ENCODE measurements around the gene PPP1R9B. TPM values are rescaled to one million over a fixed set of nuclear protein-coding genes. Genes with fewer than 3 reads are reported as not detected.

Gene PPP1R9B
- total and polyA plus RNA-seq, 4 experiments from 2014 or later, result 0.48 to 99.7 (median 49.9) TPM

DNA sequence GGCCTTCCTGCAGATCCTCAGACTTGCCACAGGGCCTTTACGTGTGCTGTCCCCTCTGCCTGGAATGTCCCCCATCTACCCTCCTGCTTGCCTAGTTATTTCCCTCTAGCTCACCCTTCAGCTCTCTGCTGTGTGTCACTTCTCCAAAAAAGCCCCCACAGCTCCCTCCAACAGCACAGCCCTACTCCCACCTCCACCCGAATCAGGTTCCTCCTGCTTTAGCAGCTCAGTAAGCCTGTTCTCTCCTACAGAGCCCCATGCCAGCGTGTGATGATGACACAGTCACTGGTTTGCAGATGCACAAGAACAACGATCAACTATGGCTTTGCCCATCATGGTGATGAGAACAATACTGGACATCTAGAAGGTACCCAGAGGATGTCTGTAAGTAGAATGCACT, 13.4 kb downstream of the PPP1R9B start:
- Mint-ChIP-seq H3K4me3 (no peak overlapping the region), H3K27me3 (no peaks in the 10 kb centered on the region), H3K36me3 (peaks cover 67 to 80% of the 10 kb centered on the region in 2 donors), H3K4me1 (peaks cover 24 to 58% (median 44%) of the 10 kb centered on the region in 4 donors), H3K9me3 (peaks cover 0 to 2% (median 0%) of the 10 kb centered on the region in 8 donors), H3K27ac (peak overlapping the region in 5 of 7 donors; percentile 42 to 80 (median 70))
- no peak overlapping the region for H3K4me3 ChIP-seq (ENCODE audit: low read length in 2 of 2)
- intact Hi-C loops (cut with micrococcal nuclease), result no loop called here
- POLR2A ChIA-PET (ENCODE audit: partially characterized antibody), result interaction anchor here (0.6 to 2.5 kb wide), 6 partner anchors 11 to 33 kb away, joined by 3 to 10 read pairs (median 4); partner anchors contain the start of gene PPP1R9B
- no peaks in the 10 kb centered on the region for H3K9me3 ChIP-seq (ENCODE audit: control insufficient read depth in 1 of 2, low read length in 2 of 2)
- no peaks in the 10 kb centered on the region for H3K27me3 ChIP-seq (ENCODE audit: insufficient read depth, low read length)
- no peak overlapping the region for H3K27ac ChIP-seq (ENCODE audit: low read depth, low read length)
- H3K4me1 ChIP-seq (ENCODE audit: insufficient read depth, low read length), result peaks cover 41% of the 10 kb centered on the region
- DNase-seq, result no peak
- peaks cover 68% of the 10 kb centered on the region for H3K36me3 ChIP-seq (ENCODE audit: insufficient read depth, low read length)
- CTCF ChIA-PET (ENCODE audit: partially characterized antibody), result interaction anchor here (0.8 to 2.9 kb wide), 5 partner anchors 11 to 43 kb away, joined by 3 to 17 read pairs (median 3); no protein-coding TSS in a partner anchor

DNA sequence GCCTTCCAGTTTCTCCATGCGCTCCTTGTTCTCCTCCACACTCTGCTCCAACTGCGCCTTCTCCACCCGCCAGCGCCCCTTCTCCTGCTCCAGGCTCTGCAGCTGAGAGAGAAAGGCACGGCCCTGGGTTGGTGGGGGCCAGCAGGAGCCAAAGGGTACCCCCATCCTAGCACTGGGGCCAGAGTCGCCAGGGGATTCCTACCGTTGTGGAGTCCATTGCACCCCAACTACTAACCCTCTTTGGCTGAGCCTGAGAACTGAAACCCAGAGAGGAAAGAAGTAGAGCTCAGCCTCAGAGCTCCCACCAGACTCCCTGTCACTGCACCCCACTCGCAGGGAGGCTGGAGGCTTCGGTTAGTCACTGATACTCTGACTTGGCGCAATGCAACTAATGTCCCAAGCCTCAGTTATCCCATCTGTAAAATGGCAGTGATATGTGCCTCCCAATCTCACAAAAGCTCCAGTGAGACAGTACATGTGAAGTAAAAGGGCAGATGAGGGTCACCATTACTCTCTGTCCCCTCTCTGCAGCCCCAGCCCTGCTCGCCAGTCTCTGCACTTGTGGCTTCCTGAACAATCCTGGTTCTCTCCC, 14.3 kb downstream of the PPP1R9B start:
- intact Hi-C loops (cut with micrococcal nuclease), result no loop called here
- Histone ChIP-seq H3K4me3 (ENCODE audit: low read length in 2 of 2) (no peak overlapping the region), H3K9me3 (ENCODE audit: control insufficient read depth in 1 of 2, low read length in 2 of 2) (no peaks in the 10 kb centered on the region), H3K4me1 (ENCODE audit: insufficient read depth, low read length) (peaks cover 33% of the 10 kb centered on the region), H3K27me3 (ENCODE audit: insufficient read depth, low read length) (no peaks in the 10 kb centered on the region), H3K27ac (ENCODE audit: low read depth, low read length) (no peak overlapping the region), H3K36me3 (ENCODE audit: insufficient read depth, low read length) (peaks cover 64% of the 10 kb centered on the region)
- peaks cover 18 to 58% (median 41%) of the 10 kb centered on the region in 4 donors for H3K4me1 Mint-ChIP-seq
- H3K9me3 Mint-ChIP-seq, result peaks cover 0 to 2% (median 0%) of the 10 kb centered on the region in 8 donors
- peaks cover 0 to 2% of the 10 kb centered on the region in 2 donors for H3K27me3 Mint-ChIP-seq
- no peak overlapping the region for H3K27ac Mint-ChIP-seq
- H3K36me3 Mint-ChIP-seq, result peaks cover 59 to 75% of the 10 kb centered on the region in 2 donors
- CTCF ChIA-PET (ENCODE audit: partially characterized antibody), result interaction anchor here (0.8 to 2.9 kb wide), 5 partner anchors 12 to 42 kb away, joined by 3 to 17 read pairs (median 4); no protein-coding TSS in a partner anchor
- DNase-seq, result no peak
- no peak overlapping the region for H3K4me3 Mint-ChIP-seq
- POLR2A ChIA-PET (ENCODE audit: partially characterized antibody), result interaction anchor here (0.7 to 2.5 kb wide), 6 partner anchors 10 to 26 kb away, joined by 3 to 10 read pairs (median 4); partner anchors contain the start of gene PPP1R9B

DNA sequence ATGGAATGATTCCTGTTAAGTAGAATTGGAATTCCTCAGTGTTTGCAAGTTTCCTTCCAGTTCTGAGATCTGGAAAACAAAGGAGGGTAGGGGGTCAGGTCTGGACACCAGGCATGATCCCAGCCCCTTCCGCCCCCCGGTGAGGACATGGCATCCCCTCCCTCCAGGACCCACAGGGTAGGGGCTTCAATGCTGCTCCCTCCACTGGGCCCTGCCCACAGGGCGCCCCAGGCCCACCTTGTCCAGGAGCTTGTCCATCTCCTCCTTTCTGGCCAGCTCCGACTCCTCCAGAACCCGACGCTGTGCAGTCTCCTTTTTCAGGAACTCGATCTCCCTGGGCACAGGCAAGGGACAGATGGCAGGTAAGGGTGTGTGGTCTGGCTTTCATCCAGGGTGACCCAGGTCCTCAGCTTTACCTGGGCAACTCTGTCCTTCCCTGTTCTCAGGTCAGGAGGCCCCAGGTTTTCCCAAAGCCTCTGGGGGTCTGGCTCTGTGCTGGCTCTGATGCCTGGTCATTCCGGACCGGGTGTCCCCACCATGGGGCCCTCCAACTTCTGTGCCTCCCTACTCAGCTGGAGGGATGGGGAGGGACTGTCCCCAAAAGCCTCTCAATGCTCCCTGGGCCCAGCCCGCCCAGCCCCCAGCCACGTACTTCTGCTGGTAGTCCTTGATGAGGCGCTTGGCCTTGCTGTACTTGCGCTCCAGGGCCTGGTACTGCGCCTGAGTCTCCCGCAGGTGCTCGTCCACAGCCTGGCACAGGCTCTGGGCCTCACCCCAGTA, 15.0 kb downstream of the PPP1R9B start:
- peak in 1 of 5 donors; percentile 35 for DNase-seq
- no peaks in the 10 kb centered on the region for H3K9me3 ChIP-seq (ENCODE audit: control insufficient read depth in 1 of 2, low read length in 2 of 2)
- peaks cover 2 to 4% of the 10 kb centered on the region in 2 donors for H3K27me3 Mint-ChIP-seq
- H3K4me3 ChIP-seq (ENCODE audit: low read length in 2 of 2), result no peak overlapping the region
- no peak overlapping the region for H3K4me3 Mint-ChIP-seq
- peaks cover 16 to 58% (median 41%) of the 10 kb centered on the region in 4 donors for H3K4me1 Mint-ChIP-seq
- CTCF ChIA-PET (ENCODE audit: partially characterized antibody), result interaction anchor here (1.1 to 2.9 kb wide), 4 partner anchors 12 to 42 kb away, joined by 3 to 17 read pairs (median 4); no protein-coding TSS in a partner anchor
- H3K4me1 ChIP-seq (ENCODE audit: insufficient read depth, low read length), result peaks cover 33% of the 10 kb centered on the region
- no peaks in the 10 kb centered on the region for H3K27me3 ChIP-seq (ENCODE audit: insufficient read depth, low read length)
- peaks cover 53 to 74% of the 10 kb centered on the region in 2 donors for H3K36me3 Mint-ChIP-seq
- POLR2A ChIA-PET (ENCODE audit: partially characterized antibody), result interaction anchor here (1.1 to 2.5 kb wide), 4 partner anchors 10 to 22 kb away, joined by 3 to 10 read pairs (median 4); partner anchors contain the start of gene PPP1R9B
- intact Hi-C loops (cut with micrococcal nuclease), result no loop called here
- H3K9me3 Mint-ChIP-seq, result no peaks in the 10 kb centered on the region
- no peak overlapping the region for H3K27ac Mint-ChIP-seq
- peaks cover 57% of the 10 kb centered on the region for H3K36me3 ChIP-seq (ENCODE audit: insufficient read depth, low read length)
- no peak overlapping the region for H3K27ac ChIP-seq (ENCODE audit: low read depth, low read length)

DNA sequence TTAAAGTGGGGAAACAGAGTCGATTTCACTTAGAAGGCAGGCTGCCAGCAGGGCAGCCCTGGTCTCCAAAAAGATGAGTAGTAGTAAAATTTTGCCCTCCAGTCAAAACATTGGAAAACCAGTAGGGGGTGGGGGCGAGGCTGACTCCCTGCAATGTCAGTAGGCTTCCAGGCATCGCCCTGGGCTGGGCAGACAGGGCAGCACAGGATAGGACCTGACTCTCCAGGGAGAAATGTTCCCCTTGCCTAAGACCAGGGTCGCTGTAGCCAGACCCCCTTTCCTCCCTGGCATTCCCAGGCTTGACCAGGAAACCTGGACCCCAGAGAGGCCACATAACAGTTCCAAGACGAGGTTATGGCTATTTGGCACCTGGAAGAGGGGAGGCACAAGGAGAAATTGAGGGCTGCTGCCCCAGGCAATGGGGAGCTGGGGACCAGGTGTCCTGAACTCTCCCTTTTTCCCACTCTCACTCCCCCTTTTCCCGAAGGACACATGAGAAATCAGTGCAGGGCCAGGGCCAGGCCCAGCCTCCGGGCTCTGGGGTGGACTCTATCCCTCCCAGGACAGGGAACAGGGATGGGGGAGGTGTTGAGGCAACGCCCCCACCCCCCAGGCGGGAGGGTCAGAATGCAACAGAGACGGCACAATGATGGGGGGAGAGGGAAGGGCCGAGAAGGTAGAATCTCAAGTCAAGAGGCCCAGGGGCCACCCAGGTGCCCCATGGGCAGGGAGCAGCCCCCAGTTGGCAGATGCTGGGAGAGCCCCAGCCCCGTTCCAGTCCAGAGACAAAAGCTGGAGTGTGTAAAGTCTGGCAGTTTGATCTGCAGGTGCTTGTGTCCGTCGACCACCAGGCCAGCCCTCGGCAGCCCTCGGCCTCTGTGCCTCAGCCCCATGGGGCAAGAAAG, 16.0 kb downstream of the PPP1R9B start:
- Histone ChIP-seq H3K27me3 (ENCODE audit: insufficient read depth, low read length) (no peaks in the 10 kb centered on the region), H3K4me1 (ENCODE audit: insufficient read depth, low read length) (peaks cover 26% of the 10 kb centered on the region), H3K4me3 (ENCODE audit: low read length in 2 of 2) (no peak overlapping the region), H3K9me3 (ENCODE audit: control insufficient read depth in 1 of 2, low read length in 2 of 2) (no peaks in the 10 kb centered on the region), H3K36me3 (ENCODE audit: insufficient read depth, low read length) (peaks cover 49% of the 10 kb centered on the region), H3K27ac (ENCODE audit: low read depth, low read length) (no peak overlapping the region)
- peaks cover 6 to 54% (median 33%) of the 10 kb centered on the region in 4 donors for H3K4me1 Mint-ChIP-seq
- peaks cover 43 to 65% of the 10 kb centered on the region in 2 donors for H3K36me3 Mint-ChIP-seq
- ChIA-PET POLR2A (ENCODE audit: partially characterized antibody) (interaction anchor here (1.1 to 2.5 kb wide), 3 partner anchors 9 to 18 kb away, joined by 3 to 10 read pairs (median 4); partner anchors contain the start of gene PPP1R9B), CTCF (ENCODE audit: partially characterized antibody) (interaction anchor here (1.1 kb wide), 1 partner anchor 18 kb away, joined by 5 read pairs; no protein-coding TSS in a partner anchor)
- DNase-seq, result peak in 1 of 5 donors; percentile 33
- no peaks in the 10 kb centered on the region for H3K9me3 Mint-ChIP-seq
- peaks cover 3 to 5% of the 10 kb centered on the region in 2 donors for H3K27me3 Mint-ChIP-seq
- intact Hi-C loops (cut with micrococcal nuclease), result no loop called here
- H3K4me3 Mint-ChIP-seq, result no peak overlapping the region
- H3K27ac Mint-ChIP-seq, result no peak overlapping the region

DNA sequence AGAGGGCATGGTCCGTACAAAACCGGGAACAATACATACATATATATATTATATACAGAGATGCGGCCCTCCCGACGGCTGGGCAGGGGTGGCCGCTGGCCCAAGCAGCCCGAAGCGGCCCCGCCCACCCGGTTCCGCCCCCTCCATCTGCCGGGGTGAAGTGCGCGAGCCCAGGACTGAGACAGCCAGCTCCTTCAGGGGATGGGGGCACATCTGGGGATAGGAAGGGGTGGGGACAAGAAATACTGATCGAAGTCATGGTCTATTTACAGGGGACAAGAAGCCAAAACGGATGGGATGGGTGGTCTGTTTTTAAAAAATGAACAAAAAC, 16.7 kb downstream of the PPP1R9B start:
- H3K27me3 Mint-ChIP-seq, result peaks cover 3 to 6% of the 10 kb centered on the region in 2 donors
- Histone ChIP-seq H3K27me3 (ENCODE audit: insufficient read depth, low read length) (peaks cover 2% of the 10 kb centered on the region), H3K9me3 (ENCODE audit: control insufficient read depth in 1 of 2, low read length in 2 of 2) (no peaks in the 10 kb centered on the region), H3K36me3 (ENCODE audit: insufficient read depth, low read length) (peaks cover 41% of the 10 kb centered on the region), H3K27ac (ENCODE audit: low read depth, low read length) (no peak overlapping the region), H3K4me3 (ENCODE audit: low read length in 2 of 2) (no peak overlapping the region), H3K4me1 (ENCODE audit: insufficient read depth, low read length) (peaks cover 26% of the 10 kb centered on the region)
- H3K27ac Mint-ChIP-seq, result peak overlapping the region in 1 of 7 donors; percentile 60
- CTCF ChIA-PET (ENCODE audit: partially characterized antibody), result no interaction called here
- intact Hi-C loops (cut with micrococcal nuclease), result no loop called here
- no peak overlapping the region for H3K4me3 Mint-ChIP-seq
- peak in 1 of 5 donors; percentile 16 for DNase-seq
- H3K4me1 Mint-ChIP-seq, result peaks cover 7 to 56% (median 31%) of the 10 kb centered on the region in 4 donors
- POLR2A ChIA-PET (ENCODE audit: partially characterized antibody), result interaction anchor here (2.5 to 4.4 kb wide), 2 partner anchors 17 to 27 kb away, joined by 8 to 27 read pairs; partner anchors contain the start of gene PPP1R9B
- peaks cover 36 to 63% of the 10 kb centered on the region in 2 donors for H3K36me3 Mint-ChIP-seq
- no peaks in the 10 kb centered on the region for H3K9me3 Mint-ChIP-seq

DNA sequence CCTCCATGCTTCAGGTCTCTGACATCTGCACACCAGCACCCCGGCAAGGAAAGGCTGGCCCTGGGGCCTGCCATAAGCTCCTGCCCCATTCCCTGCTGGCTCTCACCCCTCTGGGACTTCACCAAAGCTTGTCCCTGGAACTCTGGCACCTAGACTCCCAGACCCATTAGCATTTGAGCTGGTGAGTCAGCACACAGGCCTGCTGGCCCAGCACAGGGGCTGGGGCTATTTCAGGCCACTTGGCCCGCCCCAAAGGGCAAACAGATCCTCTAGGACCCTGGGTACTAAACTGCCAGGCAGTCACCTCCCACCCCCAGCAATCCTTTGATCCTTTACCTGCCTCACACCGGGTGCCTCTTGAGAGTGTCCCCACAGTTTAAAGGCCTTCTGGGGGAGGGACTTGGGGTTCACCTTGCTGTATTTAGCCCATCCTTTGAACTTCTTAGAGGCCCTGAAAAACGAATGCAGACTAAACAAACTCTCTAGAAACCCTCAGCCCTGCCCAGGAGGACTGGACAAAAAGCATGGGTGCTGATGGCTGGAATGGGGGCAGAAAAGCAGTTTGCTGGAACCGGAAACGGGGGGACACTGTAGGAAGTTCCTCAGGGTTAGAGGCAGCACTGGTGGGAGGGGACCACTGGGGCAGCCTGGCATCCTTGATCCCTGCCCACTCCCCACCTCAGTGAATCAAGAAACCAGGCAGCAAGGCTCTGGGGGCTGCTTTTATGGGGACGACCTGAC, 17.3 kb downstream of the PPP1R9B start:
- Histone ChIP-seq H3K27me3 (ENCODE audit: insufficient read depth, low read length) (peaks cover 6% of the 10 kb centered on the region), H3K27ac (ENCODE audit: low read depth, low read length) (no peak overlapping the region), H3K4me3 (ENCODE audit: low read length in 2 of 2) (no peak overlapping the region), H3K36me3 (ENCODE audit: insufficient read depth, low read length) (peaks cover 36% of the 10 kb centered on the region), H3K9me3 (ENCODE audit: control insufficient read depth in 1 of 2, low read length in 2 of 2) (no peaks in the 10 kb centered on the region), H3K4me1 (ENCODE audit: insufficient read depth, low read length) (peaks cover 29% of the 10 kb centered on the region)
- peaks cover 0 to 2% (median 0%) of the 10 kb centered on the region in 8 donors for H3K9me3 Mint-ChIP-seq
- no peak overlapping the region for H3K4me3 Mint-ChIP-seq
- H3K36me3 Mint-ChIP-seq, result peaks cover 31 to 58% of the 10 kb centered on the region in 2 donors
- intact Hi-C loops (cut with micrococcal nuclease), result no loop called here
- no peak for DNase-seq
- CTCF ChIA-PET (ENCODE audit: partially characterized antibody), result interaction anchor here (1.2 to 1.3 kb wide), 2 partner anchors 16 to 25 kb away, joined by 3 to 5 read pairs; no protein-coding TSS in a partner anchor
- H3K4me1 Mint-ChIP-seq, result peaks cover 9 to 55% (median 30%) of the 10 kb centered on the region in 4 donors
- H3K27me3 Mint-ChIP-seq, result peaks cover 3 to 7% of the 10 kb centered on the region in 2 donors
- POLR2A ChIA-PET (ENCODE audit: partially characterized antibody), result interaction anchor here (1.1 to 4.4 kb wide), 5 partner anchors 13 to 28 kb away, joined by 3 to 27 read pairs (median 5); partner anchors contain the start of gene PPP1R9B
- peak overlapping the region in 6 of 7 donors; percentile 30 to 75 (median 56) for H3K27ac Mint-ChIP-seq

Data from CD4-positive, alpha-beta memory T cell (primary cell).